H1 (cell line): Measurements from ENCODE around the gene FYB2. TPM values are rescaled to one million over a fixed set of nuclear protein-coding genes. Genes with fewer than 3 reads are reported as not detected.

ENCODE experiments used
- CTCF ChIA-PET: fragments of 300-600 bp; sonication (Branson Sonifier 250); formaldehyde crosslinking; loops from one replicate; lab custom pipeline; 2021; ENCODE audit not compliant: partially characterized antibody; lab: Charles Lee
- POLR2A ChIA-PET: fragments of 300-600 bp; sonication (Branson Sonifier 250); formaldehyde crosslinking; loops from one replicate; lab custom pipeline; 2021; ENCODE audit warnings: inconsistent platforms; ENCODE audit not compliant: partially characterized antibody; lab: Charles Lee
- DNase-seq, 2 experiments: peaks; one replicate each; pipeline versions ENCODE4 v3.0.0 to v3.0.0-alpha.2; 2010 to 2022; ENCODE audit warnings: low spot score in 2 of 2, low read depth in 1 of 2, mixed read lengths in 1 of 2
- FAIRE-seq: peaks from 2 replicates; lab custom pipeline; 2011; peaks lifted over from hg19 to GRCh38; lab: Jason Lieb, UNC
- H2AFZ ChIP-seq: 2 replicates; pipeline ENCODE4 v1.8.1; 2012; ENCODE audit warnings: low read length, inconsistent platforms
- H2AK5ac ChIP-seq: 2 replicates; pipeline ENCODE4 v1.6.1; 2013; ENCODE audit warnings: low read depth, low read length
- H2BK120ac ChIP-seq: replicated peaks from 2 replicates; pipeline ENCODE3; 2013; ENCODE audit warnings: low read depth, low read length, inconsistent platforms
- H2BK12ac ChIP-seq: 2 replicates; pipeline ENCODE4 v1.6.1; 2013; ENCODE audit warnings: low read depth, low read length
- H2BK15ac ChIP-seq: 2 replicates; pipeline ENCODE4 v1.6.1; 2013; ENCODE audit warnings: low read length
- H2BK20ac ChIP-seq: 2 replicates; pipeline ENCODE4 v1.6.1; 2013; ENCODE audit warnings: low read length
- H2BK5ac ChIP-seq: 2 replicates; pipeline ENCODE4 v1.6.1; 2013; ENCODE audit warnings: low read depth, low read length
- H3K14ac ChIP-seq: 2 replicates; pipeline ENCODE4 v1.6.1; 2013; ENCODE audit warnings: inconsistent platforms; ENCODE audit not compliant: insufficient read length
- H3K18ac ChIP-seq: 2 replicates; pipeline ENCODE4 v1.6.1; 2013; ENCODE audit warnings: low read length; ENCODE audit errors: extremely low read depth
- H3K23ac ChIP-seq: 2 replicates; pipeline ENCODE4 v1.6.1; 2013; ENCODE audit warnings: inconsistent platforms; ENCODE audit not compliant: insufficient read length
- H3K23me2 ChIP-seq: 2 replicates; pipeline ENCODE4 v1.6.1; 2013; ENCODE audit warnings: low read depth, low read length
- H3K27ac ChIP-seq: 2 replicates; pipeline ENCODE4 v1.6.1; 2011; ENCODE audit warnings: low read depth, low read length, inconsistent platforms
- H3K27me3 ChIP-seq, 4 experiments: replicated peaks in 1 of 4; 1 replicate in 1 of 4; 2 replicates in 3 of 4; pipeline versions ENCODE4 v1.6.1 to v1.8.1; 2011 to 2013; ENCODE audit warnings: low read length in 3 of 4, mild to moderate bottlenecking in 3 of 4, inconsistent platforms in 2 of 4, mixed read lengths in 2 of 4, moderate library complexity in 1 of 4; ENCODE audit not compliant: control insufficient read depth in 3 of 4, insufficient read depth in 3 of 4; ENCODE audit errors: extremely low read depth in 1 of 4
- H3K36me3 ChIP-seq, 4 experiments: 2 replicates each; pipeline versions ENCODE4 v1.6.1 to v1.8.1; 2011 to 2013; ENCODE audit warnings: mild to moderate bottlenecking in 4 of 4, low read length in 3 of 4, moderate library complexity in 2 of 4, control low read depth in 1 of 4, inconsistent platforms in 1 of 4; ENCODE audit not compliant: insufficient read depth in 4 of 4, control insufficient read depth in 2 of 4
- H3K4ac ChIP-seq: replicated peaks from 2 replicates; pipeline ENCODE3; 2013; ENCODE audit warnings: low read length, low read depth, mixed read lengths, inconsistent platforms; ENCODE audit not compliant: insufficient read length
- H3K4me1 ChIP-seq, 4 experiments: replicated peaks in 1 of 4; 1 replicate in 1 of 4; 2 replicates in 3 of 4; pipeline versions ENCODE4 v1.6.1 to v1.8.1; 2011 to 2013; ENCODE audit warnings: low read length in 3 of 4, inconsistent platforms in 2 of 4, mixed read lengths in 1 of 4; ENCODE audit not compliant: insufficient read depth in 4 of 4, control insufficient read depth in 3 of 4
- H3K4me2 ChIP-seq, 2 experiments: 2 replicates each; pipeline versions ENCODE4 v1.6.1 to v1.8.1; 2011 to 2013; ENCODE audit warnings: low read depth in 2 of 2, low read length in 2 of 2, control low read depth in 1 of 2, inconsistent platforms in 1 of 2, mild to moderate bottlenecking in 1 of 2; ENCODE audit not compliant: insufficient read depth in 1 of 2
- H3K4me3 ChIP-seq, 4 experiments: fragments of 200-600, 300-600 bp in 1 of 4; sonication (generic), shearing (Covaris generic), sonication (Bioruptor Twin) in 1 of 4; 2 replicates each; pipeline versions ENCODE4 v1.5.1 to v1.8.1; 2011 to 2016; ENCODE audit warnings: low read length in 4 of 4, low read depth in 3 of 4, control low read depth in 2 of 4, inconsistent platforms in 2 of 4, mild to moderate bottlenecking in 2 of 4, mixed read lengths in 1 of 4, moderate library complexity in 1 of 4; ENCODE audit not compliant: insufficient read depth in 2 of 4; ENCODE audit errors: extremely low read depth in 1 of 4
- H3K56ac ChIP-seq: replicated peaks from 2 replicates; pipeline ENCODE3; 2013; ENCODE audit warnings: low read depth, mild to moderate bottlenecking, mixed read lengths, low read length, inconsistent platforms; ENCODE audit not compliant: insufficient read length
- H3K79me1 ChIP-seq: 2 replicates; pipeline ENCODE4 v1.6.1; 2013; ENCODE audit warnings: low read depth, low read length, control low read depth
- H3K79me2 ChIP-seq, 2 experiments: 2 replicates each; pipeline versions ENCODE4 v1.6.1 to v1.8.1; 2012 to 2013; ENCODE audit warnings: low read length in 2 of 2, mild to moderate bottlenecking in 2 of 2, inconsistent platforms in 1 of 2; ENCODE audit not compliant: insufficient read depth in 2 of 2, control insufficient read depth in 1 of 2
- H3K9ac ChIP-seq, 4 experiments: replicated peaks in 1 of 4; 1 replicate in 1 of 4; 2 replicates in 3 of 4; pipeline versions ENCODE4 v1.6.1 to v1.8.1; 2011 to 2013; ENCODE audit warnings: low read depth in 3 of 4, low read length in 3 of 4, control low read depth in 2 of 4, mild to moderate bottlenecking in 2 of 4, moderate library complexity in 2 of 4, inconsistent platforms in 1 of 4; ENCODE audit errors: extremely low read depth in 1 of 4
- H3K9me3 ChIP-seq, 2 experiments: 2 replicates each; pipeline versions ENCODE4 v1.6.1 to v1.8.1; 2012 to 2013; ENCODE audit warnings: mild to moderate bottlenecking in 2 of 2, moderate library complexity in 2 of 2, control low read depth in 1 of 2, inconsistent platforms in 1 of 2, low read depth in 1 of 2, low read length in 1 of 2, mixed read lengths in 1 of 2; ENCODE audit not compliant: insufficient read depth in 2 of 2
- H4K20me1 ChIP-seq, 2 experiments: replicated peaks in 1 of 2; 2 replicates each; pipeline versions ENCODE3 to v1.8.1; 2011 to 2013; ENCODE audit warnings: inconsistent platforms in 2 of 2, low read length in 2 of 2, mild to moderate bottlenecking in 1 of 2; ENCODE audit not compliant: insufficient read depth in 2 of 2, control insufficient read depth in 1 of 2
- H4K5ac ChIP-seq: 2 replicates; pipeline ENCODE4 v1.6.1; 2013; ENCODE audit warnings: low read length, low read depth, mixed read lengths, inconsistent platforms; ENCODE audit not compliant: insufficient read length
- H4K8ac ChIP-seq: 2 replicates; pipeline ENCODE4 v1.8.0; 2013; ENCODE audit warnings: mild to moderate bottlenecking, moderate library complexity, low read length, inconsistent platforms; ENCODE audit not compliant: insufficient read depth; ENCODE audit errors: extremely low read depth
- H4K91ac ChIP-seq: replicated peaks from 2 replicates; pipeline ENCODE3; 2013; ENCODE audit warnings: low read length, mixed read lengths, inconsistent platforms; ENCODE audit not compliant: insufficient read length
- BCL11A ChIP-seq, 2 experiments: IDR thresholded peaks; one replicate each; pipeline ENCODE4 v1.6.1; 2011; ENCODE audit warnings: low read depth in 2 of 2, low read length in 2 of 2, mild to moderate bottlenecking in 2 of 2
- CBX5 ChIP-seq: fragments of 300-800, 300-1000 bp; sonication (generic); IDR thresholded peaks from 2 replicates; pipeline ENCODE4 v1.7.1; 2016; ENCODE audit warnings: antibody characterized with exemption, low read length, low read depth
- HDAC6 ChIP-seq: IDR thresholded peaks from one replicate; pipeline ENCODE4 v1.7.1; 2012; ENCODE audit warnings: low read depth, mild to moderate bottlenecking, inconsistent platforms, low read length, moderate library complexity
- KDM4A ChIP-seq: IDR thresholded peaks from one replicate; pipeline ENCODE4 v1.7.1; 2012; ENCODE audit warnings: low read depth, mild to moderate bottlenecking, moderate library complexity, low read length, inconsistent platforms; ENCODE audit not compliant: severe bottlenecking
- POLR2A ChIP-seq, 2 experiments: IDR thresholded peaks; 1 replicate in 1 of 2; 2 replicates in 1 of 2; pipeline ENCODE4 v1.6.1; 2011; ENCODE audit warnings: low read depth in 2 of 2, low read length in 2 of 2, mild to moderate bottlenecking in 2 of 2; ENCODE audit errors: control extremely low read depth in 1 of 2
- POLR2AphosphoS5 ChIP-seq: IDR thresholded peaks from 2 replicates; pipeline ENCODE4 v1.6.1; 2011; ENCODE audit warnings: low read depth, low read length
- POU5F1 ChIP-seq: IDR thresholded peaks from 2 replicates; pipeline ENCODE4 v1.6.1; 2011; ENCODE audit warnings: low read depth, mild to moderate bottlenecking, low read length, moderate library complexity
- SIN3A ChIP-seq, 2 experiments: IDR thresholded peaks in 1 of 2; conservative IDR thresholded peaks in 1 of 2; 2 replicates each; pipeline ENCODE4 v1.6.1; 2011 to 2012; ENCODE audit warnings: low read length in 2 of 2, improper control_type of control experiment in 1 of 2, low read depth in 1 of 2, mild to moderate bottlenecking in 1 of 2
- SIRT6 ChIP-seq: IDR thresholded peaks from one replicate; pipeline ENCODE4 v1.7.1; 2012; ENCODE audit warnings: low read length, inconsistent platforms
- SP2 ChIP-seq: IDR thresholded peaks from 2 replicates; pipeline ENCODE4 v1.6.1; 2012; ENCODE audit warnings: mild to moderate bottlenecking, low read length, inconsistent platforms
- TCF12 ChIP-seq: IDR thresholded peaks from 2 replicates; pipeline ENCODE4 v1.6.1; 2011; ENCODE audit warnings: low read depth, mild to moderate bottlenecking, low read length
- USF2 ChIP-seq: IDR thresholded peaks from 2 replicates; pipeline ENCODE4 v1.6.1; 2011; ENCODE audit warnings: low read length, improper control_type of control experiment
- WGBS, 2 experiments: shearing (Covaris generic) in 1 of 2; methylation state at CpG; one replicate each; pipeline versions ENCODE4 v1.1.6 to v1.1.7; 2013 to 2015; ENCODE audit warnings: low lambda C conversion rate in 2 of 2, mixed read lengths in 2 of 2, inconsistent platforms in 1 of 2, low coverage in 1 of 2, missing lambda C conversion rate in 1 of 2; ENCODE audit not compliant: insufficient replicate concordance in 2 of 2, insufficient coverage in 1 of 2, insufficient read length in 1 of 2; ENCODE audit errors: extremely low coverage in 1 of 2, missing lambda C conversion rate in 1 of 2; 5-methylcytosine and 5-hydroxymethylcytosine counted together
- polyA plus RNA-seq, 7 experiments: library from polyadenylated mRNA; depleted of rRNA in 3 of 7; stranded (reverse) in 5 of 7; unstranded in 2 of 7; fragments of >200 nt in 5 of 7; fragments of 200-250 nt in 2 of 7; gene quantifications; 1 replicate in 5 of 7; 2 replicates in 1 of 7; 4 replicates in 1 of 7; pipeline versions ENCODE4 v1.2.1 to v1.2.3, GENCODE V29; 2011 to 2013; ENCODE audit warnings: missing spikeins in 2 of 7, mixed read lengths in 2 of 7
- total RNA-seq: library from RNA; stranded (reverse); fragmentation: NEBNext Ultra II Directional; extraction: Animal tissue kit (Norgen Biotek cat#: 25700); gene quantifications from 2 replicates; pipeline ENCODE4 v1.2.1, GENCODE V29; 2021
- TF ChIP-seq, protein P1 (sequence below): IDR thresholded peaks from 2 replicates; pipeline ENCODE4 v1.6.1; 2012; ENCODE audit warnings: inconsistent platforms
- TF ChIP-seq, protein P2 (sequence below): IDR thresholded peaks from 2 replicates; pipeline ENCODE4 v1.6.1; 2012; ENCODE audit warnings: inconsistent platforms

FYB2 gene
- total and polyA plus RNA-seq, 2 of the 8 experiments (the other 6 are each of a cell fraction or from before 2014, with no cell fraction given), result 0.11 to 0.17 TPM

DNA sequence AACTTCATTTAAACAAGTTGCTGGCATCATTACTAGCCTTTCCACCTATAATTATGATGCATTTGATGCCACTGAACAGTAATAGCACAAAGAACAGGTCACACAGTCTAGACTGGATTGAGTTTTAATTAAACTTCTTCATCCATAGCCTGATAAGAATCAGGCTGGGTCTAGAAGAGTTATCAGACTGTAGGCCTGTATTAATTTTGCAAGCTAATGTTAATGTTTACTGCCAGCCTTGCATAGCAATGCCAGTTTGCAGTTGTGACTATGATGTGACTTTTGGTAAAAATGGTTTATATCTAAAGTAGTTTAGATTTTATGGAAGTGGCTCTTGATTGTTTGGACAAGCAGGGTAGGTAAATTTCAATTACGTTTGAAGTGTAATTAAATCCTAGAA is 106.1 kb downstream of the FYB2 start:
- DNase-seq (no peak), FAIRE-seq (no peak)
- Histone ChIP-seq H3K14ac (no peak overlapping the region), H3K4me2 (no peak overlapping the region), H2BK15ac (no peak overlapping the region), H2BK20ac (no peak overlapping the region), H3K23ac (no peak overlapping the region), H3K4me1 (no peaks in the 10 kb centered on the region), H3K23me2 (no peaks in the 10 kb centered on the region), H2BK120ac (no peak overlapping the region), H3K27me3 (no peaks in the 10 kb centered on the region), H3K4ac (no peak overlapping the region), H3K79me1 (no peaks in the 10 kb centered on the region), H2AK5ac (no peak overlapping the region), H3K56ac (no peak overlapping the region), H3K9me3 (no peaks in the 10 kb centered on the region), H3K79me2 (no peaks in the 10 kb centered on the region), H3K27ac (no peak overlapping the region), H3K4me3 (no peak overlapping the region), H3K18ac (no peak overlapping the region), H2BK12ac (no peak overlapping the region), H4K91ac (no peak overlapping the region), H4K5ac (no peak overlapping the region), H2AFZ (no peak overlapping the region), H4K20me1 (no peaks in the 10 kb centered on the region), H4K8ac (no peak overlapping the region), H2BK5ac (no peak overlapping the region), H3K9ac (no peak overlapping the region), H3K36me3 (no peaks in the 10 kb centered on the region; a peak in 1 of 8 replicates)
- CTCF ChIA-PET, result interaction anchor here (0.6 to 1.7 kb wide), 3 partner anchors 91 to 128 kb away, joined by 3 to 6 read pairs (median 4); no protein-coding TSS in a partner anchor
- POLR2A ChIA-PET, result no interaction called here
- WGBS, 2 experiments, result 83% methylated on average over 1 of the region's 1 CpG; no CpG with 5 or more reads in 1 of the 2 experiments
- TF ChIP-seq BCL11A (IDR thresholded peaks at IDR 0.05; ENCODE audit: low read depth in 2 of 2, low read length in 2 of 2) (no peak), POLR2AphosphoS5 (no peak), POU5F1 (no peak), CBX5 (no peak), SIRT6 (no peak), SIN3A (conservative IDR thresholded peaks at IDR 0.05 in 1 of 2, IDR thresholded peaks at IDR 0.05 in 1 of 2; ENCODE audit: low read depth in 1 of 2, low read length in 2 of 2) (no peak), TCF12 (no peak), KDM4A (no peak), USF2 (no peak), HDAC6 (no peak), SP2 (no peak), POLR2A (IDR thresholded peaks at IDR 0.05; ENCODE audit: control extremely low read depth in 1 of 2, low read depth in 2 of 2, low read length in 2 of 2) (no peak)
- TF ChIP-seq, protein P1, sequence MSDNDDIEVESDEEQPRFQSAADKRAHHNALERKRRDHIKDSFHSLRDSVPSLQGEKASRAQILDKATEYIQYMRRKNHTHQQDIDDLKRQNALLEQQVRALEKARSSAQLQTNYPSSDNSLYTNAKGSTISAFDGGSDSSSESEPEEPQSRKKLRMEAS, result no peak
- TF ChIP-seq, protein P2, sequence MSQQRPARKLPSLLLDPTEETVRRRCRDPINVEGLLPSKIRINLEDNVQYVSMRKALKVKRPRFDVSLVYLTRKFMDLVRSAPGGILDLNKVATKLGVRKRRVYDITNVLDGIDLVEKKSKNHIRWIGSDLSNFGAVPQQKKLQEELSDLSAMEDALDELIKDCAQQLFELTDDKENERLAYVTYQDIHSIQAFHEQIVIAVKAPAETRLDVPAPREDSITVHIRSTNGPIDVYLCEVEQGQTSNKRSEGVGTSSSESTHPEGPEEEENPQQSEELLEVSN, result no peak
